Smooth muscle cell of the brain vasculature (primary cell): Measurements from ENCODE around the gene MCAT.
"Not testable (repeated sequence)": the region's sequence is repeated elsewhere in the genome, so short reads cannot be mapped to it uniquely, and the experiment has no call there.

ENCODE experiments used
- DNase-seq: peaks from one replicate; pipeline ENCODE4 v3.0.0-alpha.2; 2012; ENCODE audit warnings: low read depth, low spot score

MCAT gene

GRCh38 chr22:43153899-43154298, 10.7 kb upstream of the MCAT start:
- no peak for DNase-seq

GRCh38 chr22:43152357-43153071, 9.3 kb upstream of the MCAT start:
- no peak for DNase-seq

GRCh38 chr22:43152003-43152356, 8.8 kb upstream of the MCAT start:
- no peak for DNase-seq

- DNase-seq = no peak
Observed at GRCh38 chr22:43151251-43152002, 8.2 kb upstream of the MCAT start, which contains the start of gene TSPO. Gene TSPO, plus strand, starts transcription at chr22:43151559. Its CDS starts 7,680 bp downstream, at chr22:43159239.

GRCh38 chr22:43150731-43151206, 7.6 kb upstream of the MCAT start:
- DNase-seq = no peak

GRCh38 chr22:43148581-43148980, 5.4 kb upstream of the MCAT start:
- DNase-seq = no peak

- DNase-seq = no peak
Observed at GRCh38 chr22:43147821-43148220, 4.6 kb upstream of the MCAT start.

- not testable (repeated sequence) for DNase-seq
Observed at GRCh38 chr22:43146332-43146731, 3.1 kb upstream of the MCAT start.

GRCh38 chr22:43145371-43145770, 2.2 kb upstream of the MCAT start:
- DNase-seq = not testable (repeated sequence)

GRCh38 chr22:43144949-43145348, 1.8 kb upstream of the MCAT start:
- DNase-seq = no peak

- DNase-seq = no peak
Observed at GRCh38 chr22:43136801-43137200, 6.4 kb downstream of the MCAT start.

- DNase-seq = no peak
Observed at GRCh38 chr22:43136255-43136654, 6.9 kb downstream of the MCAT start.

GRCh38 chr22:43135565-43135964, 7.6 kb downstream of the MCAT start:
- DNase-seq = no peak

GRCh38 chr22:43134553-43134952, 8.6 kb downstream of the MCAT start:
- DNase-seq = no peak

- DNase-seq = no peak
Observed at GRCh38 chr22:43133401-43133800, 9.8 kb downstream of the MCAT start.

GRCh38 chr22:43131773-43132501, 11.3 kb downstream of the MCAT start:
- no peak for DNase-seq

- no peak for DNase-seq
Observed at GRCh38 chr22:43129426-43130425, 13.5 kb downstream of the MCAT start.

GRCh38 chr22:43128928-43129424, 14.2 kb downstream of the MCAT start:
- no peak for DNase-seq

- no peak for DNase-seq
Observed at GRCh38 chr22:43128116-43128515, 15.1 kb downstream of the MCAT start.

GRCh38 chr22:43127166-43127908, 15.9 kb downstream of the MCAT start:
- no peak for DNase-seq
